ENCODE results near the gene GAS7.
"Not testable (repeated sequence)": the region's sequence is repeated elsewhere in the genome, so short reads cannot be mapped to it uniquely, and the experiment has no call there.

Gene GAS7

GRCh38 chr17:9935408-9935807 lies 263.0 kb downstream of the GAS7 start:
- no peak for DNase-seq

- DNase-seq = no peak
Measured at GRCh38 chr17:9934331-9934730, 264.1 kb downstream of the GAS7 start.

GRCh38 chr17:9932491-9932890 lies 265.9 kb downstream of the GAS7 start:
- DNase-seq = no peak

GRCh38 chr17:9931144-9931741 lies 267.2 kb downstream of the GAS7 start:
- no peak for DNase-seq

- DNase-seq = no peak
Measured at GRCh38 chr17:9929871-9930270, 268.5 kb downstream of the GAS7 start.

GRCh38 chr17:9928601-9929333 lies 269.6 kb downstream of the GAS7 start:
- no peak for DNase-seq

- no peak for DNase-seq
Measured at GRCh38 chr17:9926150-9926804, 272.1 kb downstream of the GAS7 start.

GRCh38 chr17:9925457-9925856 lies 272.9 kb downstream of the GAS7 start:
- DNase-seq = no peak

GRCh38 chr17:9924735-9925191 lies 273.6 kb downstream of the GAS7 start:
- peak; percentile 17 for DNase-seq

GRCh38 chr17:9922012-9922848 lies 276.2 kb downstream of the GAS7 start:
- DNase-seq = no peak

- not testable (repeated sequence) for DNase-seq
Measured at GRCh38 chr17:9921216-9921615, 277.2 kb downstream of the GAS7 start.

- DNase-seq = no peak
Measured at GRCh38 chr17:9918804-9919352, 279.5 kb downstream of the GAS7 start.

GRCh38 chr17:9918352-9918751 lies 280.1 kb downstream of the GAS7 start:
- DNase-seq = no peak

GRCh38 chr17:9917801-9918200 lies 280.6 kb downstream of the GAS7 start:
- DNase-seq = no peak

GRCh38 chr17:9917131-9917530 lies 281.3 kb downstream of the GAS7 start:
- no peak for DNase-seq

- DNase-seq = no peak
Measured at GRCh38 chr17:9916108-9916507, 282.3 kb downstream of the GAS7 start.

GRCh38 chr17:9913476-9913875 lies 284.9 kb downstream of the GAS7 start:
- no peak for DNase-seq

GRCh38 chr17:9912121-9913099 lies 286.0 kb downstream of the GAS7 start:
- no peak for DNase-seq

- DNase-seq = no peak
Measured at GRCh38 chr17:9911089-9911488, 287.3 kb downstream of the GAS7 start.

GRCh38 chr17:9908649-9909042 lies 289.8 kb downstream of the GAS7 start:
- DNase-seq = no peak

- DNase-seq = no peak
Measured at GRCh38 chr17:9907883-9908648, 290.3 kb downstream of the GAS7 start.

Measured in DMS79 treated with DMSO at 0.1 percent for 48 hours (cell line).